ENCODE data around the gene TRAPPC14. TPM values are rescaled to one million over a fixed set of nuclear protein-coding genes. Genes with fewer than 3 reads are reported as not detected.

TRAPPC14 gene
- total and polyA plus RNA-seq, 2 of the 8 experiments (the other 6 are each of a cell fraction or from before 2014, with no cell fraction given): 11.9 to 22.1 TPM

DNA sequence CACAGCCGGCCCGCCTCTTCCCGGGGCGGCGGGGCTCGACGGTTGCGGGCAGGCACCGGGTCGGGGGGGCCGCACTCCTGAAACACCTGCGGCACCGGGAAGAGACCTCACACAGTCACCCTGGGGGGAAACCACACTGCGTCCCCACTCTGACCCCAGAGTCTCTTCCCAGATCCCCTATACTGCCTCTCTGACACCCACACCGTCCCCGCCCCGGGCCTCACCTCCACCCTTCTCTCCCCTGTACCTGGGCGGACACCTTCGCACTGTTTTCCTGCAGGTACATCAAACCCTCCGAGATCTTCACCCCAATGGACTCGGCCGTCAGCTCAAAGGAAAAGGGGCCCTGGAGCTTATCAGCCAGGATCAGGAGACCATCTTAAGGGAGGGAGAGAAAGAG, 13.3 kb upstream of the TRAPPC14 start:
- no peak overlapping the region for H4K5ac ChIP-seq (ENCODE audit: insufficient read length, low read depth, low read length)
- peak in 1 of 2 experiments; percentile 72 for DNase-seq (ENCODE audit: low read depth in 1 of 2, low spot score in 2 of 2)
- CTCF ChIA-PET (ENCODE audit: partially characterized antibody): interaction anchor here (0.6 to 11.2 kb wide), 9 partner anchors 23 to 271 kb away, joined by 3 to 94 read pairs (median 3); no protein-coding TSS in a partner anchor

More for the DNA sequence above, 13.3 kb upstream of the TRAPPC14 start:
- TF ChIP-seq SIX5 (IDR thresholded peaks at IDR 0.05; ENCODE audit: low read depth, low read length): no peak
- TF ChIP-seq, protein P1, sequence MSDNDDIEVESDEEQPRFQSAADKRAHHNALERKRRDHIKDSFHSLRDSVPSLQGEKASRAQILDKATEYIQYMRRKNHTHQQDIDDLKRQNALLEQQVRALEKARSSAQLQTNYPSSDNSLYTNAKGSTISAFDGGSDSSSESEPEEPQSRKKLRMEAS (IDR thresholded peaks at IDR 0.05): no peak
- H2BK12ac ChIP-seq (ENCODE audit: low read depth, low read length): no peak overlapping the region
- no peak overlapping the region for H2AFZ ChIP-seq (ENCODE audit: low read length)
- H3K27me3 ChIP-seq (replicated peaks in 1 of 4; ENCODE audit: control insufficient read depth in 3 of 4, extremely low read depth in 1 of 4, insufficient read depth in 3 of 4, low read length in 3 of 4): peaks cover 0 to 5% (median 2%) of the 10 kb centered on the region in 4 experiments; a peak in 2 of 7 replicates
- no peaks in the 10 kb centered on the region; the same call in 1 of the 2 replicates for H3K79me1 ChIP-seq (ENCODE audit: low read depth, low read length)
- H4K91ac ChIP-seq (replicated peaks; ENCODE audit: insufficient read length, low read length): no peak overlapping the region
- H3K23me2 ChIP-seq (ENCODE audit: low read depth, low read length): peaks cover 19% of the 10 kb centered on the region
- no peak overlapping the region for H3K56ac ChIP-seq (replicated peaks; ENCODE audit: insufficient read length, low read depth, low read length)
- H3K18ac ChIP-seq (ENCODE audit: extremely low read depth, low read length): peak overlapping the region; percentile 19
- H3K27ac ChIP-seq (ENCODE audit: low read depth, low read length): no peak overlapping the region
- WGBS, 2 experiments (ENCODE audit: extremely low coverage in 1 of 2, insufficient coverage in 1 of 2, insufficient read length in 1 of 2, insufficient replicate concordance in 2 of 2, low coverage in 1 of 2, low lambda C conversion rate in 2 of 2, missing lambda C conversion rate in 1 of 2): 14% methylated on average over 20 of the region's 22 CpGs; no CpG with 5 or more reads in 1 of the 2 experiments
- peaks cover 0 to 8% (median 1%) of the 10 kb centered on the region in 4 experiments; a peak in 3 of 8 replicates for H3K36me3 ChIP-seq (ENCODE audit: control insufficient read depth in 2 of 4, insufficient read depth in 4 of 4, low read length in 3 of 4)
- peak overlapping the region; percentile 76 to 81 for H3K4me2 ChIP-seq (ENCODE audit: insufficient read depth in 1 of 2, low read depth in 2 of 2, low read length in 2 of 2)
- H3K4me3 ChIP-seq (ENCODE audit: extremely low read depth in 1 of 4, insufficient read depth in 2 of 4, low read depth in 3 of 4, low read length in 4 of 4): peak overlapping the region; percentile 19 to 67 (median 28)
- POLR2A ChIA-PET (ENCODE audit: partially characterized antibody): interaction anchor here (0.6 to 11.0 kb wide), 14 partner anchors 8 to 636 kb away, joined by 3 to 145 read pairs (median 4); partner anchors contain the start of genes AP4M1, LAMTOR4, MBLAC1 and MCM7
- no peak overlapping the region for H2BK20ac ChIP-seq (ENCODE audit: low read length)
- no peak overlapping the region for H2BK5ac ChIP-seq (ENCODE audit: low read depth, low read length)
- H2BK120ac ChIP-seq (replicated peaks; ENCODE audit: low read depth, low read length): no peak overlapping the region
- peaks cover 11 to 32% (median 17%) of the 10 kb centered on the region in 4 experiments for H3K4me1 ChIP-seq (replicated peaks in 1 of 4; ENCODE audit: control insufficient read depth in 3 of 4, insufficient read depth in 4 of 4, low read length in 3 of 4)
- FAIRE-seq: no peak
- no peak overlapping the region for H3K23ac ChIP-seq (ENCODE audit: insufficient read length)
- H4K8ac ChIP-seq (ENCODE audit: extremely low read depth, insufficient read depth, low read length): no peak overlapping the region
- peak overlapping the region; percentile 57 for H3K4ac ChIP-seq (replicated peaks; ENCODE audit: insufficient read length, low read depth, low read length)
- H3K9ac ChIP-seq (replicated peaks in 1 of 4; ENCODE audit: extremely low read depth in 1 of 4, low read depth in 3 of 4, low read length in 3 of 4): peak overlapping the region in 1 of 4 experiments; percentile 3; a peak in 1 of 7 replicates
- no peaks in the 10 kb centered on the region for H3K9me3 ChIP-seq (ENCODE audit: insufficient read depth in 2 of 2, low read depth in 1 of 2, low read length in 1 of 2)
- H4K20me1 ChIP-seq (replicated peaks in 1 of 2; ENCODE audit: control insufficient read depth in 1 of 2, insufficient read depth in 2 of 2, low read length in 2 of 2): peaks cover 0 to 18% of the 10 kb centered on the region in 2 experiments
- no peak overlapping the region for H2BK15ac ChIP-seq (ENCODE audit: low read length)
- peaks cover 0 to 7% of the 10 kb centered on the region in 2 experiments; a peak in 2 of 4 replicates for H3K79me2 ChIP-seq (ENCODE audit: control insufficient read depth in 1 of 2, insufficient read depth in 2 of 2, low read length in 2 of 2)
- no peak overlapping the region for H2AK5ac ChIP-seq (ENCODE audit: low read depth, low read length)
- H3K14ac ChIP-seq (ENCODE audit: insufficient read length): no peak overlapping the region

All from H1 (cell line).